HG02938 (cell line): Measurements from ENCODE around the gene EPN2.

Source experiments
- ATAC-seq: cut with Tn5 transposase; IDR thresholded peaks from one replicate; pipeline ENCODE4 v1.9.1; 2021; ENCODE audit warnings: mild to moderate bottlenecking, moderate library complexity; ENCODE audit not compliant: unreplicated experiment

Gene EPN2

GRCh38 chr17:19291646-19292376 is 54.6 kb downstream of the EPN2 start:
- no peak for ATAC-seq

DNA sequence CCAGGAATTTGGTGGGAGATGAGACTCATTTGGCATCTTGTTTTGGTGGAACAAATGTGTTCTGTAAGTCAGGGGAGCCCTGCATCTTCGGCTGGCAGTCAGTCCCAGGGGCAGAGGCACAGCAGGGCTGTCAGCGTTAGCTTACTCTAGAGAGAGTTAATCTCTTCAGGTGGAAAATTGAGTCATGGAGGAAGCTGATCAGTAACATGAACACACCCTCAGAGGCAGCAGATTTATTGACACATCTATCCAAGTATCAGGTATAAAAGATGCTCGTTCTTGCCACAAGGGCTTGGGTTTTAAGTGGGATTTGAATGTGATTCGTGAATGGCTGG is 55.2 kb downstream of the EPN2 start:
- ATAC-seq, result no peak

DNA sequence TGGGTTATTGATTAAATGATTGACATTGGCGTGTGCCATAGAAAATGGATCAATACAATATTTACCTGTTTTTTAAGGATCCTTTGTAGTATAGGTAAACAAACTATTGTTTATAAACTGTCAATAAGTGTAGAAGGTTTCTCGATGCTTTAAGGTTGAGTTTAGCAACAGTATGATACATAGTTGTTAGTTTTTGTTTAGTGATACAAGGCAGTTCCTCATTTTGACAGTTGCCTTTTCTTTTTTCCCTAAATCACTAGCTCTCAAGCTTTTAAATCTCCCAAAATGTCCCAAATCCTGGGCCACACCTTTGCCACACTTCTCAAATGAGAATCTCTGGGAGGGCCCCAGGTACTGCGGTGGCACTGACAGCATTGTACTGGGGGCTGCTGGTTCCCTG is 57.3 kb downstream of the EPN2 start:
- no peak for ATAC-seq

DNA sequence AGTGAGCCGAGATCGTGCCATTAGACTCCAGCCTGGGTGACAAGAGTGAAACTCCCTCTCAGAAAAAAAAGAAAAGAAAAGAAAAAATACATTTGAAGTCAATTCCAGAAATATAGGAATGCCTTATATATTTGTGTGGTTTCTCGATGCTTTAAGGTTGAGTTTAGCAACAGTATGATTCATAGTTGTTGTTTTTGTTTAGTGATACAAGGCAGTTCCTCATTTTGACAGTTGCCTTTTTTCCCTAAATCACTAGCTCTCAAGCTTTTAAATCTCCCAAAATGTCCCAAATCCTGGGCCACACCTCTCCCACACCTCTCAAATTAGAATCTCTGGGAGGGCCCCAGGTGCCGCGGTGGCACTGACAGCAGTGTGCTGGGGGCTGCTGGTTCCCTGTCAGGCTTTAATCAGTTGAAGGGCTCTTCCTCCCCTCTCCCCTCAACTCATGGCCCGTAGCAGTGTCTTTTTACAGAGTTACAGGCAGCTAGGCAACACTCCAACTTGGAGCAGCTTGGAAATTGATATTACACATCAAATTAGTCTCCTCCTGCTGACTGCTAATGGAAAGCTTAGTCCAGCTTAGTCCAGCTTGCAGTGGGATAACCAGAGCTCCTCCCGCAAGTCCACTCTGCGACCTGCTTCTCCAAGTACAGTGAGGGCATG is 58.4 kb downstream of the EPN2 start:
- no peak for ATAC-seq

- no peak for ATAC-seq
These were observed 59.9 kb downstream of the EPN2 start for GRCh38 chr17:19296786-19297778.

DNA sequence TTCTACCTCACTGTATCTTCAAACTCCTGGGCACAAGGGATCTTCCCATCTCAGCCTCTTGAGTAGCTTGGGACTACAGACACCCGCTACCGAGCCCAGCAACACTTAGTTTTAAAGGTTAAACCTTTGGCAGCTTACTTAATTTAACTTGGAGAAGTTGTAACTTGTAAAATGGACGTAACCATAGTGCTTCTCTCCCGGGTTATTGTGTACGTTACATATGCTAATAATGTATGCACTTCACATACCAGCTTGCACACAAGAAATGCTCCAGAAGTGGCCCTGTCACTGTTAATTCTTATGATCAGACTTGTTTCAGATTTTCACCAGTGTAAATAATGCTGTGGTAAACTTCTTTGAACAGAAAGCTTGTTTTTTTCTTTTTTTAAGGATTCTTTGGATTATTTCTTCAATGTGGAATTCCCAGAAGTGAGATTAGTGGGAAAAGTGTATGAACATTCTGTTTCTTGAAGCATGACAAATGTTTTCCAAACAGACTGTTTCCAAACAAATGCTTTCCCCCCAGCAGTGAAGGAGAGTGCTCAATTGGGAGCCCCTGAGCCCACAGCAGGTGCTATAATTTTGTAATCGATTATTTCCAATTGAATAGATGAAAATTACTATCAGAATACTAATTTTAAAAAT is 61.5 kb downstream of the EPN2 start:
- no peak for ATAC-seq

DNA sequence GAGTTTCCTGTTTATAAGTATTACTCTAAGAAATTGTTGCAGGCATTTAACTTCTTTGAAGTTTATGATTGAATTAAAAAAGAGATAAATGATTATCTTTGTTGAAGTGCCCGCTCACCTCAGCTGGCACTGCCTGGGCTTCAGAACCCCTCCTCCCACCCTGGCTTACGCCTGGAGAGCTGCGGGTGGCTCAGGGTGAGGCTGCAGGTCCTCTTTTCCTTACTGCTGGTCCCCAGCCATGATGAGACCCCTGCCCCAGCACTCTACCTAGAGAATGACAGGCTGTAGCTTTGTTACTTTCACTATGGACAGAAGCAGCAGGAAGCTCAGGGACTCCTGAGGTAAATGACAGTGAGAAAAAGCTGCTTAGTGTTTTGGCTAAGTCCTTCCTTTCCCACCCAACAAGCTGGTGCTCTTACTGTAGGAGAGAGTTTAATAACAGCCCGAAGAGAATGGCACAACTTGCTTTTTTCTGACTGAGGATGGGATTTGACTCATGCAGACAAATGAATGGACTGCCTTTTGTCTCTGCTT is 62.1 kb downstream of the EPN2 start:
- ATAC-seq, result no peak

- ATAC-seq, result no peak
These were observed 62.7 kb downstream of the EPN2 start for GRCh38 chr17:19299866-19300265.

DNA sequence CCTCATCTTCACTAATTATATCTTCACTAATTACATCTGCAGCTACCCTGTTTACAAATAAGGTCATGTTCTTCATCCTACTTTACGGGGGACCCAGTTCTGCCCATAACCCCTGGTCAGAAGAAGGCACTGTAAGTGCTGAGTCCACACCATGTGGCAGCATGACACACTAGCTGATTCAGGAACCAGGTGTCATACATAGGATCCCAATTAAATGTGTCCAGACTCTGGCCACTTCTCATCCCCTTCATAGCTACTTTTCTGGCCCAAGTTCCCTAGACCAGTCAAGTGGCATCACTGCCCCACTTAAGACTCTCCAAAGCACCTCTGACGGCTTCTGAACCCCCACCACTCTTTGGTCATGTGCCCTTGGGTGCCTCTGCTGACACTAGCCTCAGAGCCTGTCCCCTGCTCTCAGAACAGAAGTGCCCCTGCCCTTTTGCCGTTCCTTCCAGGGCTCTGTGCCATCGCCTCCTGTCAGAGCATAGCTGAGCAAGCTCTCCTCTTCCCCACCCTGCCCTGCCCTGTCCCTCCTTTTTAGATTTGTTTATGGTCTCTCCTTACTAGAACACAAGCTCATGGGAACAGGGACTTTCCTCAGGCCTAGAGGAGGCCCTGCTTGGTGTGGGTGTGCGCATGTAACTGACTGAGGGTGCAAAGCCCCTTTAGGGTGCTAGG is 64.2 kb downstream of the EPN2 start:
- ATAC-seq, result no peak

GRCh38 chr17:19301973-19302372 is 64.8 kb downstream of the EPN2 start:
- no peak for ATAC-seq

- ATAC-seq, result no peak
These were observed 65.7 kb downstream of the EPN2 start for GRCh38 chr17:19302791-19303331.

- ATAC-seq, result no peak
These were observed 66.2 kb downstream of the EPN2 start for GRCh38 chr17:19303367-19303776.

DNA sequence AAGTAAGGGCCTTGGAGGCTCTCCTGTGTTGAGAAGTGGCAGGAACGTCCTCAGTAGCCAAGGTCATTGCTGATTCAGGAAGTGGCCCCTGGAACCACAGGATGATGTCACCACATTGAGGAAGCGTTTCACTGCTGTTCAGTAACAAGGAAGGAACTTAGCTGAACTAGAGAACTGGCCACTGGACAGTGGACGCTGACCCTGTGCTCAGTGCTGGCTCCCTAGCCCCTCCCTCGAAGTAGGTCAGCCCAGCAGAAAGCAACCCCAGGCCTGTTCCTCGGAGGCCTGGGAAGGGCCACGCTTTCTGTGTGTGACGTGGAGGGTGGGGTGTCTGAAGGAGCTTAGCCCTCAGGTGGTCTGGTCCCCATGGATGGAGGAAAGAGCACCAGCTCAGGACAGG is 67.0 kb downstream of the EPN2 start:
- ATAC-seq, result no peak

DNA sequence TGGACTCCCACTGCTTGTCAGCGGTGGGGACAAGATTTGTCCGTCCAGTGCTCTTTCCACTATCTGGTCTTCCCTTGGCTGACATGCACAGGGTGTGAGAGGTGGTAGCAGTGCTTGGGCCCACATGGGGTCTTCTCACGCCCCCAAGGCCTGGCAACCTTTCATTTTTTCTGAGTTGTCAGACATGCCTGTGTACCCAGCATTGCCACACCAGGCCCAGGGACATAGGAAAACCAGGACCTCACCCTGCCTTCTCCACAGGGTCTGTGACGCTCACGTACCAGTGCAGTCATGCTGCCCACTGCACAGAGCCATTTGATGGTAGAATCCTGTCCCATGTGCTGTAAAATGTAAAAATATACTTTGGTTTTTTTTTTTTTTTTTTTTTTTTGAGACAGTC is 67.6 kb downstream of the EPN2 start:
- ATAC-seq, result no peak

- no peak for ATAC-seq
These were observed 68.1 kb downstream of the EPN2 start for GRCh38 chr17:19305256-19305655.

DNA sequence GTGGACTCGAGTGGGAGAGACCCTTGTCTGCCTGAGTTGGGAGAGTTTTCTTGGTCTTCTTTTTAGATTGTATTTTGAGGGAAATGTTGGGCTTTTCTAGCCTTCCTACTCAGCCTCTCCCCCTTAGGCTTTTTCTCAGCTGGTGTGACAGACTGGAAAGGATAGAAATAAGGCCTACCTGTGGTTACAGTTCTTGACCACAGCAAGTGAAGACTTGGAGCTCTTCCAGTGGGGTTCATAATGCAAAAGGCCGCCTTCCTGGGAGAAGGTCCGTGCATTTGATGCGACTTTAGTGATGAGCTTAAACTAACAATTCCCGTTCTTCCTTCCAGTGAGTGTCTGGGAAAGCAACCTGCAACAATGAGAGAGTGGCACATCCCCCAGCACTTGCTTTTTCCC is 68.6 kb downstream of the EPN2 start:
- ATAC-seq, result no peak

DNA sequence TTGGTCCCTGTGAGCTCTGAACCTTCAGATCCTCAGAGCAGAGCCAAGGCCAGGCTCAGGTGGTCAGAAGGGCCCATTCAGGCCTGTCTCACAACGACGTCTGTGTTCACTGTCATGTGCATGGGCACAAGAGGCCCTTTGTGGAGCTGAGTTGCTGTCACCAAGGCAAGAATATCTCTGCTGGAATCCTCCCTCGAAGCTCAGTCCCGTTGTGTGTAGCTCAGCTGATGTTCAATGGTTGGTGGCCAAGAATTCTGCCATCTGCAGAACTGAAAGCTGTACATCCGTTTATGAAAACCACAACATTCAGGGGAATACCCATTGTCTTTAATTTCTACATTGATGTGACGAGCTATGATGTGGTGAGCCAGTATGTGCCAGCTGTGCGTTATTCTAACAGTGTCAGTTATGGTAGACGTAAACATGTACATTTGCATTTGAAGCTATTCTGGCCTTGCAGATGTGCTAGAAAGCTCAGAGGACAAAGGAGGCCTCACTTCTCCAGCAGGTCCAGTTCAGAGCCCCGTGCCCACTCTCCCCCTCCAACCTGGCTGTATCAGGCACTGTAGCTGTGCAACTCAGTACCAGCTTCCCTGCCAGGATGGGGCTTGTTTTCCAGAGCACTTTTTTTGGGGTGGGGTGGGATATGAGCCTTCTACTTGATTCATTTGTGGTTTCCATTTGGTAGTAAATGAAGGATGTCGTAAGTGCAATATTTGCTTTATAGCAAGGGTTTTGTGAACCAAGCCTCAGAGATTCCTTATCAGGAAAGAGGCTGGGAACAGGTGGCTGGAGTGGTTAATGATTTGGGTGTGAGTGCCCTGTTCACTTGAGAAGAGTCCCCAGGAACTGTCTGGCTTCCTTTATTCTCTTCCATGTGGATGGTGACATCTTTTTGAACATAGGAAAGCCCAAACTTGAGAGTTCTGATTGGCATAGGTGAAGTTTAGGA is 69.3 kb downstream of the EPN2 start:
- ATAC-seq, result peak; percentile 90

GRCh38 chr17:19307521-19307920 is 70.4 kb downstream of the EPN2 start:
- no peak for ATAC-seq

- no peak for ATAC-seq
These were observed 71.2 kb downstream of the EPN2 start for GRCh38 chr17:19308398-19308797.
